ENCODE measurements around the gene ARHGEF19. TPM values are rescaled to one million over a fixed set of nuclear protein-coding genes. Genes with fewer than 3 reads are reported as not detected.
"Not testable (repeated sequence)": the region's sequence is repeated elsewhere in the genome, so short reads cannot be mapped to it uniquely, and the experiment has no call there.

The ARHGEF19 gene
- total RNA-seq, 2 experiments from 2014 or later, result 5.3 to 6.0 TPM

DNA sequence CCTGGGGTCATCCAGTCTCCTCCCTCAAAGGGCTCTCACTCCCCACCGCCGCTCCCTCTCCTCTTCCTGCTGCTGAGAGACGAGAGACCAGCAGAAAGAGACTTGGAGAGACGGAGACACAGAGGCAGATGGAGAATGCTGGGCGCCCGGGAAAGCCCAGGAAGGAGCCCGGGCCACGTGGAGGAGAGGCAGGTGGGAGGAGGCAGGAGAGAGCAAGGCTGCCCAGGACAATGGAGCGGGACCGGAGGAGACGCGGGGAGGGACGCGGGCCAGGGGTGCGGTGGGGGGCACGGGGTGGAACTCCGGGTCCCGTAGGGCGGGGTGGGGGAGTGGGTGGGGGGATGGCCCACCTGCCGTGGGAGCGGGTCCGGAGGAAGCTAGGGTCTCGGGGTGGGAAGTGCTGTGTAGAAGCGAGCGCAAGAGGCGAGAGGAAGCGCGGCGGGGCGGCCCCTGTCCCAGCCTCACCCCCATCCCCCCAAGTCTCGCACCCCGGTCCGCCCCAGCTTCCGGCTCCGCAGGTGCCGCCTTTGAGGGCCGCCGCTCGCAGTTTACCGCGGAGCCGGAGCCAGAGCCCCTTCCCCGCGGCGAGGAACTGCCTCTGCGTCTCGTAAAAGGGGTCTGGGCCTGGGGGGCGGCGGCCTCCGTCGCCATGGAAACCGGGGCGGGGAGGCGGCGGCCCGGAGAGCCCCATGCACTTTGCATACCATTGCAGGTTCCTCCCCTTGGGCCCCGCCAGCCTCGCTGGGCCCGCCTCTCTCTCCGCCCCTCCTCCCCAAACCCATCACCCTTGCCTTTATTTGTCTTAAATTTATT, 44.9 kb downstream of the ARHGEF19 start:
- Mint-ChIP-seq H3K27ac (no peak overlapping the region), H3K4me1 (peaks cover 16% of the 10 kb centered on the region), H3K4me3 (no peak overlapping the region), H3K9me3 (ENCODE audit: low read depth) (no peaks in the 10 kb centered on the region), H3K27me3 (peaks cover 26% of the 10 kb centered on the region), H3K36me3 (no peaks in the 10 kb centered on the region)
- CTCF ChIA-PET, result interaction anchor here (2.4 kb wide), 1 partner anchor 89 kb away, joined by 6 read pairs; no protein-coding TSS in a partner anchor
- peak; percentile 52 for DNase-seq
- peak; percentile 80 for ATAC-seq

DNA sequence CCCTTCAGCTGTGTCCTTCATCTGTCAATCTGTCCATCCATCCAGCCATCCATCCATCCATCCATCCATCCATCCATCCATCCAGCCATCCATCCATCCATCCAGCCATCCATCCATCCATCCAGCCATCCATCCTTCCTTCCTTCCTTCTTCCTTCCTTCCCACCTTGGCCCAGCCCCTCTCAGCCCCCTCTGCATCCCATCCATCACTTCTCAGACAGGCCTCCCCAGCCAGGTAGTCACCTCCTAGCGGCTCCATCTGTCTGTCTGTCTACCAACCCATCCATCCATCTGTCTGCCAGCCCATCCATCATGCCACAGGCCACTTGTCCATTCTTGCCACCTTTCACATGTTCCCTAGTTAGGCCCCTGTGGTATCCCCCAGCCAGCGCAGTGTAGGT, 46.3 kb downstream of the ARHGEF19 start:
- CTCF ChIA-PET, result no interaction called here
- Mint-ChIP-seq H3K9me3 (ENCODE audit: low read depth) (no peaks in the 10 kb centered on the region), H3K4me3 (no peak overlapping the region), H3K4me1 (peaks cover 22% of the 10 kb centered on the region), H3K27me3 (peaks cover 35% of the 10 kb centered on the region), H3K36me3 (no peaks in the 10 kb centered on the region), H3K27ac (no peak overlapping the region)
- no peak for DNase-seq
- ATAC-seq, result no peak

- H3K4me1 Mint-ChIP-seq, result peaks cover 22% of the 10 kb centered on the region
- peaks cover 35% of the 10 kb centered on the region for H3K27me3 Mint-ChIP-seq
- H3K27ac Mint-ChIP-seq, result no peak overlapping the region
- no peaks in the 10 kb centered on the region for H3K9me3 Mint-ChIP-seq (ENCODE audit: low read depth)
- no peak overlapping the region for H3K4me3 Mint-ChIP-seq
- ATAC-seq (no peak), DNase-seq (no peak)
- CTCF ChIA-PET, result interaction anchor here (1.1 kb wide), 1 partner anchor 57 kb away, joined by 3 read pairs; no protein-coding TSS in a partner anchor
- no peaks in the 10 kb centered on the region for H3K36me3 Mint-ChIP-seq
These were observed 46.9 kb downstream of the ARHGEF19 start for GRCh38 chr1:16165548-16165947.

DNA sequence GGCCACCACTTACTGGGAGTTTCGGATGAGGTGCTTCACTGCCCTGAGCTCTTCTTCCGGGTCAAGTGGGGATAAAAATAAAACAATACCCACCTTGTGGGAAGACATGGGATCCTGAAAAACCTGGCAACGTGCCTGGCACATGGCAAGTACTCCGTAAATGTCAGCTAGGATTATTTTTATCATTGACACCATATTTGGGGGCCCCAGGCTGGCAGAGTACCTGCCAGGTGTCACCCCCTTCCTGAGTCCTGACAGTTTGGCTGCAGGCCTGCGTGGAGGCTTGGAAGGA, 47.4 kb downstream of the ARHGEF19 start:
- H3K27ac Mint-ChIP-seq, result no peak overlapping the region
- no peaks in the 10 kb centered on the region for H3K9me3 Mint-ChIP-seq (ENCODE audit: low read depth)
- no peak overlapping the region for H3K4me3 Mint-ChIP-seq
- H3K36me3 Mint-ChIP-seq, result no peaks in the 10 kb centered on the region
- H3K4me1 Mint-ChIP-seq, result peaks cover 22% of the 10 kb centered on the region
- H3K27me3 Mint-ChIP-seq, result peaks cover 31% of the 10 kb centered on the region
- CTCF ChIA-PET, result interaction anchor here (1.1 kb wide), 1 partner anchor 57 kb away, joined by 3 read pairs; no protein-coding TSS in a partner anchor
- ATAC-seq (no peak), DNase-seq (no peak)

DNA sequence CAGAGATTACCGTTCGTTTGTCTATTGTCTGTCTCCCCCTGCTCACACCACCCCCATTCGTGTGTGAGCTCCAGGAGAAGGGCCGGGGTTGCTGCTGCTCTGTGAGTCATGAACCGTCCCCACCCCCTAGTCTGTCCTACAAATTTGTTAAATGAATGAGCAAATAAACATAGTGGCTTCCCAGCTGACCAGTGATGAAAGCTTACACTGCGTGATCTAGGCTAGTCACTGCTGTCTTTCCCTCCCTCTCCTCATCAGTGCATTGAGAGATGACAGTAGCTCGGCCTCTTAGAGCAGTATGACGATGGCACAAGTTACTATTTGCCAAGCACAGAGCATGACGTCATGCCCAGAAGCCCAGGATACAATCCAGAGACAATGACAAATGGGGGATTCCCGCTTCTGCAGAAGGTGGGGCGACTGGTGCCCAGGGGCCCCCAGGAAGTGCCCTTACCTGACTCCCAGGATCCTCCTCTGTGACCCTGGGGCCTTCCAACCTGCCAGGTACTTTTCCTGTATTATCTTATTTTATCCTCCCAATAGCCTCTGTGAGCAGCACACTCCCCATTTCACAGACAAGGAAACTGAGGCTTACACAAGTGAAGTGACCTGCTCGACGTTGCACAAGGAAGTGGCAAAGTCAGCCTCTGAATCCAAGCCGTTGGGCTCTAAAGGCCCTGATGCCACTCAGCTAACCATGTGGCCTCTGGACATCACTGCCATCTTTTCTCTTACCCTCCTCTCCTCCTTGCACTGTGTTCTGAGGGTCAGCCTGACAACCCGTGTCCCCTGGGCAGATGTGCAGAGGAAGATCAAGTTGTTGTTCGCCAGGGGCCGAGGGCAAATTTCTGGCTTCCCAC, 48.0 kb downstream of the ARHGEF19 start:
- ATAC-seq (no peak), DNase-seq (no peak)
- H3K36me3 Mint-ChIP-seq, result no peaks in the 10 kb centered on the region
- no peak overlapping the region for H3K27ac Mint-ChIP-seq
- H3K4me1 Mint-ChIP-seq, result peaks cover 22% of the 10 kb centered on the region
- peaks cover 27% of the 10 kb centered on the region for H3K27me3 Mint-ChIP-seq
- H3K9me3 Mint-ChIP-seq (ENCODE audit: low read depth), result no peaks in the 10 kb centered on the region
- CTCF ChIA-PET, result interaction anchor here (0.6 to 2.0 kb wide), 4 partner anchors 10 to 86 kb away, joined by 3 to 4 read pairs (median 3); no protein-coding TSS in a partner anchor
- H3K4me3 Mint-ChIP-seq, result no peak overlapping the region

DNA sequence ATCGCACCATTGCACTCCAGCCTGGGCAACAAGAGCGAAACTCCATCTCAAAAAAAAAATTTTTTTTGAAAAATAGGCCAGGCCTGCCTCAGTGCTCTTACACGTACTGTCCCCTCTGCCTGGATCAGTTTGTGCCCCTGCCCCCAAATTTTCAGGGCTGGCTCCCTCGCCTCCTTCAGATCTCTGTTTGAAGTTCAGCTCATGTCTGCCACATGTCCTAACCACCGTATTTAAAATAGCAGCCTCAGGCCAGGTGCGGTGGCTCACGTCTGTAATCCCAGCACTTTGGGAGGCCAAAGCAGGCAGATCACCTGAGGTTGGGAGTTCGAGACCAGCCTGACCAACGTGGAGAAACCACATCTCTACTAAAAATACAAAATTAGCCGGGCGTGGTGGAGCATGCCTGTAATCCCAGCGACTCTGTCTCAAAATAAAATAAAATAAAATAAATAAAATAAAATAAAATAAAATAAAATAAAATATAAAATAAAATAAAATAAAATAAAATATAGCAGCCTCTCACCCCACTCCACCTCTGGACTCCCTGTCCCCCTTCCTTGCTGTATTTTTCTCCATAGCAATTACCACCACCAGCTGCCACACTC, 48.7 kb downstream of the ARHGEF19 start:
- H3K9me3 Mint-ChIP-seq (ENCODE audit: low read depth); ATAC-seq; DNase-seq; H3K36me3 Mint-ChIP-seq; H3K4me3 Mint-ChIP-seq; H3K27ac Mint-ChIP-seq: not testable (repeated sequence)
- CTCF ChIA-PET, result interaction anchor here (0.6 to 3.1 kb wide), 6 partner anchors 9 to 85 kb away, joined by 3 to 13 read pairs (median 4); no protein-coding TSS in a partner anchor
- Mint-ChIP-seq H3K4me1 (peaks cover 22% of the 10 kb centered on the region), H3K27me3 (peaks cover 21% of the 10 kb centered on the region)

- no peaks in the 10 kb centered on the region for H3K9me3 Mint-ChIP-seq (ENCODE audit: low read depth)
- H3K36me3 Mint-ChIP-seq, result no peaks in the 10 kb centered on the region
- H3K4me3 Mint-ChIP-seq, result no peak overlapping the region
- ATAC-seq (peak; percentile 87), DNase-seq (peak; percentile 56)
- no peak overlapping the region for H3K27ac Mint-ChIP-seq
- peaks cover 19% of the 10 kb centered on the region for H3K27me3 Mint-ChIP-seq
- CTCF ChIA-PET, result interaction anchor here (0.8 to 3.1 kb wide), 5 partner anchors 17 to 84 kb away, joined by 3 to 13 read pairs (median 5); no protein-coding TSS in a partner anchor
- peaks cover 27% of the 10 kb centered on the region for H3K4me1 Mint-ChIP-seq
These were observed 50.2 kb downstream of the ARHGEF19 start for GRCh38 chr1:16162163-16162822.

GRCh38 chr1:16161717-16162116, 50.7 kb downstream of the ARHGEF19 start:
- no peak for ATAC-seq
- H3K4me1 Mint-ChIP-seq, result peaks cover 30% of the 10 kb centered on the region
- CTCF ChIA-PET, result interaction anchor here (1.9 to 3.1 kb wide), 3 partner anchors 26 to 83 kb away, joined by 5 to 13 read pairs (median 7); no protein-coding TSS in a partner anchor
- H3K9me3 Mint-ChIP-seq (ENCODE audit: low read depth), result no peaks in the 10 kb centered on the region
- no peak overlapping the region for H3K27ac Mint-ChIP-seq
- DNase-seq, result no peak
- no peak overlapping the region for H3K4me3 Mint-ChIP-seq
- peaks cover 25% of the 10 kb centered on the region for H3K27me3 Mint-ChIP-seq
- no peaks in the 10 kb centered on the region for H3K36me3 Mint-ChIP-seq

GRCh38 chr1:16158993-16159831, 53.2 kb downstream of the ARHGEF19 start:
- Mint-ChIP-seq H3K27me3 (peaks cover 38% of the 10 kb centered on the region), H3K36me3 (no peaks in the 10 kb centered on the region), H3K27ac (no peak overlapping the region), H3K4me3 (no peak overlapping the region), H3K9me3 (ENCODE audit: low read depth) (no peaks in the 10 kb centered on the region), H3K4me1 (peaks cover 37% of the 10 kb centered on the region)
- DNase-seq (no peak), ATAC-seq (no peak)
- CTCF ChIA-PET, result no interaction called here

- H3K4me1 Mint-ChIP-seq, result peaks cover 33% of the 10 kb centered on the region
- no peak overlapping the region for H3K4me3 Mint-ChIP-seq
- CTCF ChIA-PET, result no interaction called here
These were observed 54.4 kb downstream of the ARHGEF19 start for GRCh38 chr1:16158025-16158424.

GRCh38 chr1:16156848-16157495, 55.5 kb downstream of the ARHGEF19 start:
- CTCF ChIA-PET, result interaction anchor here (1.0 to 1.4 kb wide), 4 partner anchors 30 to 86 kb away, joined by 3 to 5 read pairs (median 4); no protein-coding TSS in a partner anchor
- Mint-ChIP-seq H3K4me1 (peaks cover 25% of the 10 kb centered on the region), H3K9me3 (ENCODE audit: low read depth) (no peaks in the 10 kb centered on the region), H3K27ac (no peak overlapping the region), H3K27me3 (peaks cover 50% of the 10 kb centered on the region), H3K36me3 (no peaks in the 10 kb centered on the region), H3K4me3 (no peak overlapping the region)
- ATAC-seq (no peak), DNase-seq (no peak)

More at GRCh38 chr1:16158025-16158424, 54.4 kb downstream of the ARHGEF19 start:
- Mint-ChIP-seq H3K27ac (no peak overlapping the region), H3K9me3 (ENCODE audit: low read depth) (no peaks in the 10 kb centered on the region), H3K36me3 (no peaks in the 10 kb centered on the region), H3K27me3 (peaks cover 50% of the 10 kb centered on the region)
- peak; percentile 68 for DNase-seq
- peak; percentile 51 for ATAC-seq

Measured in activated CD8-positive, alpha-beta memory T cell treated with anti-CD3 and anti-CD28 coated beads, Interleukin-2, amount 10 ng/mL, durations not matched to agents 7 days and 5 days (primary cell).